Neural cell (in vitro differentiated cells): ENCODE data around the gene GNAS. TPM values are rescaled to one million over a fixed set of nuclear protein-coding genes. Genes with fewer than 3 reads are reported as not detected.

Experiments used
- H2AFZ ChIP-seq: fragments of 200-600, 300-800 bp; sonication (generic), shearing (Covaris generic); 2 replicates; pipeline ENCODE4 v1.6.0; 2014; ENCODE audit warnings: low read depth, mild to moderate bottlenecking, antibody characterized with exemption, low read length, moderate library complexity
- H3F3A ChIP-seq: fragments of 200-600 bp; shearing (Covaris generic); 2 replicates; pipeline ENCODE4 v1.6.1; 2016; ENCODE audit warnings: mild to moderate bottlenecking, moderate library complexity, mixed read lengths, antibody characterized with exemption, low read length; ENCODE audit not compliant: insufficient read depth, poor library complexity, severe bottlenecking
- H3K27ac ChIP-seq: fragments of 200-600, 300-800 bp; sonication (generic), shearing (Covaris generic); 2 replicates; pipeline ENCODE4 v1.5.1; 2014; ENCODE audit warnings: mild to moderate bottlenecking, low read length, moderate library complexity
- H3K27me3 ChIP-seq: fragments of 300-800, 200-600 bp; sonication (generic), shearing (Covaris generic); 2 replicates; pipeline ENCODE4 v1.6.0; 2014; ENCODE audit warnings: mild to moderate bottlenecking, low read depth, low read length, moderate library complexity; ENCODE audit not compliant: insufficient read depth
- H3K36me3 ChIP-seq: fragments of 300-800, 200-600 bp; sonication (generic), shearing (Covaris generic); 2 replicates; pipeline ENCODE4 v1.5.1; 2014; ENCODE audit warnings: mild to moderate bottlenecking, antibody characterized with exemption, low read length, moderate library complexity; ENCODE audit not compliant: insufficient read depth
- H3K4me2 ChIP-seq: fragments of 300-800, 200-600 bp; sonication (generic), shearing (Covaris generic); 2 replicates; pipeline ENCODE4 v1.6.0; 2014; ENCODE audit warnings: mild to moderate bottlenecking, low read length
- H3K4me3 ChIP-seq: fragments of 300-800, 200-600 bp; sonication (generic), shearing (Covaris generic); 2 replicates; pipeline ENCODE4 v1.5.1; 2014; ENCODE audit warnings: mild to moderate bottlenecking, low read length, moderate library complexity
- H3K79me2 ChIP-seq: fragments of 200-600 bp; shearing (Covaris generic); replicated peaks from 2 replicates; pipeline ENCODE4 v1.6.0; 2014; ENCODE audit warnings: mild to moderate bottlenecking, low read length, moderate library complexity; ENCODE audit not compliant: insufficient read depth
- H3K9ac ChIP-seq: fragments of 300-800, 200-600 bp; sonication (generic), shearing (Covaris generic); 2 replicates; pipeline ENCODE4 v1.6.1; 2016; ENCODE audit warnings: mild to moderate bottlenecking, low read length, mixed read lengths
- H3K9me2 ChIP-seq: fragments of 200-600 bp; shearing (Covaris generic); 2 replicates; pipeline ENCODE4 v1.6.1; 2016; ENCODE audit warnings: mild to moderate bottlenecking, low read length, mixed read lengths; ENCODE audit not compliant: insufficient read depth
- H3K9me3 ChIP-seq: fragments of 200-600, 300-800 bp; sonication (generic), shearing (Covaris generic); 2 replicates; pipeline ENCODE4 v1.6.1; 2016; ENCODE audit warnings: mild to moderate bottlenecking, mixed run types, low read length, moderate library complexity, mixed read lengths
- H4K20me1 ChIP-seq: fragments of 200-600 bp; shearing (Covaris generic); 2 replicates; pipeline ENCODE4 v1.6.1; 2016; ENCODE audit warnings: mild to moderate bottlenecking, mixed run types; ENCODE audit not compliant: insufficient read depth
- CTCF ChIP-seq: fragments of 450-650 bp; IDR thresholded peaks from 2 replicates; pipeline ENCODE4 v1.5.1; 2014; ENCODE audit warnings: antibody characterized with exemption, mild to moderate bottlenecking, moderate library complexity; ENCODE audit not compliant: poor library complexity, severe bottlenecking
- EP300 ChIP-seq: fragments of 450-650 bp; conservative IDR thresholded peaks from 2 replicates; pipeline ENCODE4 v1.6.1; 2014; ENCODE audit warnings: antibody characterized with exemption, mild to moderate bottlenecking, moderate library complexity; ENCODE audit not compliant: poor library complexity, severe bottlenecking
- EZH2 ChIP-seq: fragments of 200-600, 300-800 bp; shearing (Covaris generic), sonication (generic); IDR thresholded peaks from 2 replicates; pipeline ENCODE4 v1.6.1; 2014; ENCODE audit warnings: antibody characterized with exemption, low read length, borderline replicate concordance, mild to moderate bottlenecking; ENCODE audit not compliant: insufficient read depth, poor library complexity, severe bottlenecking
- MXI1 ChIP-seq: fragments of 450-650 bp; conservative IDR thresholded peaks from 2 replicates; pipeline ENCODE4 v1.6.1; 2014; ENCODE audit warnings: antibody characterized with exemption, mild to moderate bottlenecking; ENCODE audit not compliant: poor library complexity, severe bottlenecking
- POLR2AphosphoS5 ChIP-seq: IDR thresholded peaks from 2 replicates; pipeline ENCODE4 v1.6.1; 2012
- RAD21 ChIP-seq: fragments of 450-650 bp; conservative IDR thresholded peaks from 2 replicates; pipeline ENCODE4 v1.6.1; 2014; ENCODE audit warnings: antibody characterized with exemption, mild to moderate bottlenecking, moderate library complexity
- REST ChIP-seq: IDR thresholded peaks from 2 replicates; pipeline ENCODE4 v1.6.1; 2012; ENCODE audit warnings: borderline replicate concordance
- SMC3 ChIP-seq: fragments of 450-650 bp; conservative IDR thresholded peaks from 2 replicates; pipeline ENCODE4 v1.6.1; 2014; ENCODE audit warnings: antibody characterized with exemption, mild to moderate bottlenecking, moderate library complexity; ENCODE audit not compliant: poor library complexity
- TAF1 ChIP-seq: IDR thresholded peaks from 2 replicates; pipeline ENCODE4 v1.6.1; 2012; ENCODE audit warnings: low read depth
- polyA plus RNA-seq: library from polyadenylated mRNA; depleted of rRNA; stranded (reverse); fragments of >200 nt; gene quantifications from 2 replicates; pipeline ENCODE4 v1.2.3, GENCODE V29; 2014

GNAS gene
- polyA plus RNA-seq, 1 donor from 2014 or later, result 958 TPM

DNA sequence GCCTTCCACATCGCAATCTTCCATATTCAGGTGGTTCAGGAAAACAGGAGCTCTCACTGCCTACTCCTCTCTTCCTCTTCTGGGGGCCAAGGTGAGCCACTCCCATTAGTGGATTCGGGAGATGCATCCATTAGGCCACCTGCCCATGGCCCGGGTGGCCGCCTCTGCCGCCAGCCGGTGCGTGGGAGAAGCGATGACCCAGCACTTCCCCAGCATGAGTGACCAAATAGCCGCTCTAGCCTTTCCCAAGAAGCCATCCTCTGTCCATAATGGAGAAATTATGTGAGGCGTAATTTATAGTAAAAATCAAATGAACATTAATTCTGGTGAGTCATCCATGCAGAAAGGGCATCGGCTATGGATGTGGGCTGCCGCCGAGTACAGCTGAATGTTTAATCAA lies 41.2 kb upstream of the GNAS start:
- Histone ChIP-seq H3K9me3 (no peaks in the 10 kb centered on the region), H2AFZ (no peak overlapping the region), H3K9ac (no peak overlapping the region), H3K9me2 (no peaks in the 10 kb centered on the region), H4K20me1 (no peaks in the 10 kb centered on the region), H3K4me2 (no peak overlapping the region), H3K4me3 (no peak overlapping the region), H3F3A (no peaks in the 10 kb centered on the region), H3K36me3 (no peaks in the 10 kb centered on the region), H3K79me2 (no peaks in the 10 kb centered on the region), H3K27ac (no peak overlapping the region), H3K27me3 (no peaks in the 10 kb centered on the region)
- TF ChIP-seq RAD21 (no peak), SMC3 (no peak), TAF1 (no peak), EZH2 (no peak), CTCF (no peak), POLR2AphosphoS5 (no peak), EP300 (no peak), MXI1 (no peak), REST (no peak)

GRCh38 chr20:58813369-58813768 lies 39.1 kb upstream of the GNAS start:
- Histone ChIP-seq H3K9me3 (no peaks in the 10 kb centered on the region), H2AFZ (no peak overlapping the region), H3F3A (no peaks in the 10 kb centered on the region), H3K4me2 (no peak overlapping the region), H3K79me2 (no peaks in the 10 kb centered on the region), H3K36me3 (no peaks in the 10 kb centered on the region), H4K20me1 (no peaks in the 10 kb centered on the region), H3K27ac (no peak overlapping the region), H3K9ac (no peak overlapping the region), H3K9me2 (no peaks in the 10 kb centered on the region), H3K27me3 (no peaks in the 10 kb centered on the region), H3K4me3 (no peak overlapping the region)
- no peak for TF ChIP-seq SMC3
- TF ChIP-seq RAD21, result no peak
- no peak for TF ChIP-seq REST
- no peak for TF ChIP-seq TAF1
- TF ChIP-seq EZH2, result no peak
- TF ChIP-seq CTCF, result no peak
- no peak for TF ChIP-seq POLR2AphosphoS5
